Loucy (cell line): ENCODE results near the gene DHRS4L2.
"Not testable (repeated sequence)": the region's sequence is repeated elsewhere in the genome, so short reads cannot be mapped to it uniquely, and the experiment has no call there.

Source experiments
- CTCF ChIP-seq: fragments of 200-600 bp; sonication (generic); conservative IDR thresholded peaks from 2 replicates; pipeline ENCODE4 v1.5.1; 2014; ENCODE audit warnings: mild to moderate bottlenecking, antibody characterized with exemption, low read length
- EZH2phosphoT487 ChIP-seq: fragments of 200-600 bp; IDR thresholded peaks from 2 replicates; pipeline ENCODE4 v1.6.1; 2018; ENCODE audit warnings: antibody characterized with exemption, mild to moderate bottlenecking, moderate library complexity, borderline replicate concordance

- TF ChIP-seq CTCF, EZH2phosphoT487: not testable (repeated sequence)
Measured at GRCh38 chr14:23955811-23956210, 32.9 kb upstream of the DHRS4L2 start.
